HepG2 (cell line): ENCODE data around the gene WNT1. TPM values are rescaled to one million over a fixed set of nuclear protein-coding genes. Genes with fewer than 3 reads are reported as not detected.

Experiments
- ATAC-seq: fragments of 200-7000 bp; cut with Tn5 transposase; 3 replicates; pipeline ENCODE4 v1.9.1; 2020; ENCODE audit warnings: mild to moderate bottlenecking, moderate library complexity
- BruUV-seq: library from RNA; stranded (reverse); fragments of 400-500 nt; replicated peaks from 2 replicates; lab custom pipeline; 2021; lab: Mats Ljungman, UMichigan
- CTCF ChIA-PET: fragments of 300-600 bp; formaldehyde crosslinking; extraction: SDS; loops from one replicate; lab custom pipeline; 2021; ENCODE audit warnings: low total read pairs, inconsistent platforms, low intra/inter-chr PET ratio; lab: Yijun Ruan, JAX
- POLR2A ChIA-PET: fragments of 350-600 bp; sonication (Branson Sonifier 250); formaldehyde crosslinking; loops from one replicate; lab custom pipeline; 2020; ENCODE audit warnings: antibody characterized with exemption, inconsistent platforms; lab: Yijun Ruan, JAX
- DNase-seq: peaks from one replicate; pipeline ENCODE4 v3.0.0-alpha.2; 2015; ENCODE audit warnings: low spot score
- FAIRE-seq: peaks from 3 replicates; lab custom pipeline; 2011; peaks lifted over from hg19 to GRCh38; lab: Jason Lieb, UNC
- H2AFZ ChIP-seq: one replicate; pipeline ENCODE4 v1.6.1; 2011; ENCODE audit warnings: low read length, inconsistent platforms
- H3K27ac ChIP-seq: fragments of 300-600 bp; 3 replicates; pipeline ENCODE4 v1.8.0; 2011; ENCODE audit warnings: mixed run types, mild to moderate bottlenecking, mixed read lengths, low read length, inconsistent platforms; ENCODE audit not compliant: insufficient read depth; ENCODE audit errors: extremely low read length
- H3K27me3 ChIP-seq, 2 experiments: fragments of 200-600 bp in 1 of 2; 2 replicates in 1 of 2; 3 replicates in 1 of 2; pipeline versions ENCODE4 v1.6.0 to v1.8.0; 2011; ENCODE audit warnings: low read length in 2 of 2, mild to moderate bottlenecking in 2 of 2, moderate library complexity in 2 of 2, inconsistent platforms in 1 of 2; ENCODE audit not compliant: insufficient read depth in 2 of 2, control insufficient read depth in 1 of 2
- H3K36me3 ChIP-seq, 2 experiments: fragments of 200-600 bp in 1 of 2; replicated peaks in 1 of 2; 2 replicates in 1 of 2; 3 replicates in 1 of 2; pipeline versions ENCODE4 v1.5.1 to v1.8.0; 2011; ENCODE audit warnings: low read length in 2 of 2, inconsistent platforms in 1 of 2; ENCODE audit not compliant: insufficient read depth in 2 of 2, control insufficient read depth in 1 of 2
- H3K4me1 ChIP-seq: 2 replicates; pipeline ENCODE4 v1.5.1; 2012; ENCODE audit warnings: low read length, inconsistent platforms; ENCODE audit not compliant: insufficient read depth
- H3K4me2 ChIP-seq: 2 replicates; pipeline ENCODE4 v1.6.0; 2011; ENCODE audit warnings: low read depth, low read length, inconsistent platforms
- H3K4me3 ChIP-seq, 3 experiments: fragments of 200-600 bp in 1 of 3; sonication (generic), shearing (Covaris generic) in 1 of 3; replicated peaks in 1 of 3; 2 replicates each; pipeline ENCODE4 v1.5.1; 2011 to 2016; ENCODE audit warnings: low read length in 3 of 3, inconsistent platforms in 2 of 3, low read depth in 2 of 3, mild to moderate bottlenecking in 2 of 3, control low read depth in 1 of 3, mixed read lengths in 1 of 3; ENCODE audit not compliant: insufficient read depth in 1 of 3
- H3K79me2 ChIP-seq: one replicate; pipeline ENCODE4 v1.6.1; 2011; ENCODE audit warnings: low read length, inconsistent platforms; ENCODE audit not compliant: insufficient read depth
- H3K9ac ChIP-seq: 2 replicates; pipeline ENCODE4 v1.6.0; 2011; ENCODE audit warnings: mild to moderate bottlenecking, low read depth, low read length, inconsistent platforms; ENCODE audit not compliant: insufficient read depth
- H3K9me3 ChIP-seq: 2 replicates; pipeline ENCODE4 v1.5.1; 2012; ENCODE audit warnings: mild to moderate bottlenecking, low read length
- H4K20me1 ChIP-seq: 2 replicates; pipeline ENCODE4 v1.6.0; 2011; ENCODE audit warnings: inconsistent platforms, mild to moderate bottlenecking, low read length, moderate library complexity; ENCODE audit not compliant: insufficient read depth
- AHDC1 ChIP-seq: sonication (generic); formaldehyde crosslinking; IDR thresholded peaks from 2 replicates; pipeline ENCODE4 v1.5.1; 2020; ENCODE audit warnings: mild to moderate bottlenecking, missing genetic modification reagents, borderline replicate concordance
- CBX2 ChIP-seq, 2 experiments: fragments of 200-600 bp in 1 of 2; sonication (generic); formaldehyde crosslinking in 1 of 2; IDR thresholded peaks; 2 replicates each; pipeline versions ENCODE4 v1.7.0 to v1.8.1; 2018 to 2022; ENCODE audit warnings: low read depth in 2 of 2, low read length in 1 of 2, mild to moderate bottlenecking in 1 of 2, missing genetic modification reagents in 1 of 2
- CTCF ChIP-seq: sonication (generic); formaldehyde crosslinking; IDR thresholded peaks from 2 replicates; pipeline ENCODE4 v1.5.0; 2020; ENCODE audit warnings: mild to moderate bottlenecking, missing genetic modification reagents, moderate library complexity
- E2F1 ChIP-seq: sonication (generic); formaldehyde crosslinking; IDR thresholded peaks from 2 replicates; pipeline ENCODE4 v1.5.0; 2020; ENCODE audit warnings: missing genetic modification reagents
- POLR2A ChIP-seq, 2 experiments: IDR thresholded peaks; 2 replicates each; pipeline ENCODE4 v1.6.1; 2011; ENCODE audit warnings: low read depth in 2 of 2, low read length in 2 of 2, mild to moderate bottlenecking in 1 of 2, moderate library complexity in 1 of 2; ENCODE audit not compliant: insufficient read depth in 1 of 2
- TCF12 ChIP-seq, 2 experiments: fragments of 450-650 bp in 1 of 2; sonication (generic) in 1 of 2; formaldehyde crosslinking in 1 of 2; IDR thresholded peaks; 2 replicates each; pipeline versions ENCODE4 v1.6.1 to v1.8.0; 2017 to 2022; ENCODE audit warnings: antibody characterized with exemption in 1 of 2, mild to moderate bottlenecking in 1 of 2, missing genetic modification reagents in 1 of 2, moderate library complexity in 1 of 2
- TFDP1 ChIP-seq: IDR thresholded peaks from 2 replicates; pipeline ENCODE4 v1.6.1; 2016; ENCODE audit warnings: missing compliant biosample characterization, missing genetic modification reagents, borderline replicate concordance
- ZNF788 ChIP-seq: sonication (generic); formaldehyde crosslinking; IDR thresholded peaks from 2 replicates; pipeline ENCODE4 v1.5.0; 2020; ENCODE audit warnings: mild to moderate bottlenecking, missing genetic modification reagents, borderline replicate concordance
- WGBS: methylation state at CpG from one replicate; pipeline ENCODE4 v1.1.6; 2017; ENCODE audit warnings: low lambda C conversion rate; 5-methylcytosine and 5-hydroxymethylcytosine counted together
- in situ Hi-C: cut with HindIII; loops from 2 replicates; pipeline ENCODE4 v1.10.0; 2017; ENCODE audit warnings: low pct_unique_long_range_greater_than_20kb; ENCODE audit not compliant: extremely low pct_ligation_motif_present
- intact Hi-C: fragments of 100-400 bp; cut with micrococcal nuclease; formaldehyde crosslinking; loops from one replicate; pipeline ENCODE4 v1.10.0; 2022; ENCODE audit not compliant: unreplicated experiment
- polyA plus RNA-seq, 8 experiments: library from polyadenylated mRNA; depleted of rRNA in 3 of 8; stranded (reverse) in 7 of 8; unstranded in 1 of 8; fragments of >200 nt; fragmentation: Illumina TruSeq in 4 of 8; extraction: Trizol in 4 of 8; gene quantifications; 2 replicates each; pipeline versions ENCODE4 v1.2.1 to v1.2.3, GENCODE V29; 2011 to 2016; ENCODE audit warnings: low read depth in 4 of 8, missing spikeins in 1 of 8, mixed read lengths in 1 of 8; ENCODE audit not compliant: insufficient read depth in 1 of 8
- total RNA-seq, 5 experiments: library from RNA; depleted of rRNA; stranded (reverse); fragments of >200 nt; fragmentation: Illumina TruSeq; extraction: Trizol; gene quantifications; 2 replicates each; pipeline ENCODE4 v1.2.3, GENCODE V29; 2016; ENCODE audit warnings: low read depth in 1 of 5

WNT1 gene
- total and polyA plus RNA-seq, 2 of the 13 experiments (the other 11 are each of a cell fraction or from before 2014, with no cell fraction given): not detected

- TF ChIP-seq CTCF (CRISPR knock-in tag) (peak; percentile 35; the same call in 1 of the 2 replicates), TCF12 (IDR thresholded peaks at IDR 0.05) (no peak), TCF12 (CRISPR knock-in tag; IDR thresholded peaks at IDR 0.05) (no peak), TFDP1 (CRISPR knock-in tag) (peak; percentile 13; the same call in 1 of the 2 replicates)
Observed at GRCh38 chr12:48999371-49000131, 21.4 kb downstream of the WNT1 start, which contains the start of gene DDN (continued).

- no peaks in the 10 kb centered on the region; the same call in 1 of the 2 replicates for H4K20me1 ChIP-seq
- H3K36me3 ChIP-seq: peaks cover 8 to 28% of the 10 kb centered on the region in 2 experiments
- H3K9me3 ChIP-seq: no peaks in the 10 kb centered on the region
- FAIRE-seq (no peak), DNase-seq (no peak), ATAC-seq (no peak)
- no peak overlapping the region for H3K27ac ChIP-seq
- intact Hi-C loops (no loop called here), in situ Hi-C loops (no loop called here)
- CTCF ChIA-PET: no interaction called here
- no peak overlapping the region for H2AFZ ChIP-seq
- H3K4me2 ChIP-seq: peak overlapping the region; percentile 95
- WGBS: 96% methylated on average over 2 of the region's 2 CpGs
- peaks cover 45% of the 10 kb centered on the region for H3K4me1 ChIP-seq
- POLR2A ChIA-PET: interaction anchor here (1.1 to 3.3 kb wide), 2 partner anchors 9 to 18 kb away, joined by 4 to 13 read pairs; no protein-coding TSS in a partner anchor
- H3K9ac ChIP-seq: no peak overlapping the region
- BruUV-seq: no TSS peak
- H3K79me2 ChIP-seq: no peaks in the 10 kb centered on the region
- peaks cover 5 to 22% of the 10 kb centered on the region in 2 experiments; a peak in 4 of 5 replicates for H3K27me3 ChIP-seq
- H3K4me3 ChIP-seq: no peak overlapping the region
- TF ChIP-seq E2F1 (CRISPR knock-in tag): no peak
- TF ChIP-seq ZNF788 (CRISPR knock-in tag): no peak
- no peak for TF ChIP-seq POLR2A (IDR thresholded peaks at IDR 0.05; ENCODE audit: insufficient read depth in 1 of 2, low read depth in 2 of 2, low read length in 2 of 2)
- no peak for TF ChIP-seq AHDC1 (CRISPR knock-in tag)
- TF ChIP-seq CBX2 (IDR thresholded peaks at IDR 0.05; ENCODE audit: low read depth, low read length): no peak
- no peak for TF ChIP-seq CBX2 (CRISPR knock-in tag; IDR thresholded peaks at IDR 0.05; ENCODE audit: low read depth)
Observed at GRCh38 chr12:49000346-49000745, 22.2 kb downstream of the WNT1 start.
